ENCODE results near the gene CHST15. TPM values are rescaled to one million over a fixed set of nuclear protein-coding genes. Genes with fewer than 3 reads are reported as not detected.
"Not testable (repeated sequence)": the region's sequence is repeated elsewhere in the genome, so short reads cannot be mapped to it uniquely, and the experiment has no call there.

The CHST15 gene
- total RNA-seq, 2 donors from 2014 or later = 9.2 to 17.8 TPM

- ATAC-seq (no peak), DNase-seq (no peak)
- intact Hi-C loops (cut with DNase I) = no loop called here
Measured at GRCh38 chr10:124104011-124104627, 10.7 kb upstream of the CHST15 start.

DNA sequence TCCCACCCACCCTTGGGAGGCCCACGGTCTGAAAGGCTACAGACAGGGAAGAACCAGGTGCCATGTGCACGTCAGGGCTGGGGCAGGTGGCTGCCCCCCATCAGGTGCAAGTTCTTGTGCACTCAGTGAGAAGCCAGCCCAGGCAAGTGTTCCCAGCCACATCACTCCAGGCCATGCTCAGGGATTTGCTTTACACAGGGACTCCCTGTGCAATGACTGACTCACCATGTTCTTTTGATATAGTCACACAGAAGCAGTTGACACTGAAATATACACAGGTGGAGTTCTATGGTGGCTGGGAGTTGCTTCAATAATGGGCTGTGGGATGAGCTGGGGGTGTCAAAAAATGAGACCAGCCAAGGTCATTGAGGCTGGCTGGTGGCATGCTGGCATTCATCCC, 8.0 kb upstream of the CHST15 start:
- ATAC-seq (no peak), DNase-seq (no peak)
- intact Hi-C loops (cut with DNase I) = no loop called here

- ATAC-seq; DNase-seq; intact Hi-C loops (cut with DNase I): not testable (repeated sequence)
Measured at GRCh38 chr10:124100651-124101050, 7.3 kb upstream of the CHST15 start.

GRCh38 chr10:124100124-124100523, 6.7 kb upstream of the CHST15 start:
- DNase-seq (no peak), ATAC-seq (no peak)
- intact Hi-C loops (cut with DNase I) = no loop called here

DNA sequence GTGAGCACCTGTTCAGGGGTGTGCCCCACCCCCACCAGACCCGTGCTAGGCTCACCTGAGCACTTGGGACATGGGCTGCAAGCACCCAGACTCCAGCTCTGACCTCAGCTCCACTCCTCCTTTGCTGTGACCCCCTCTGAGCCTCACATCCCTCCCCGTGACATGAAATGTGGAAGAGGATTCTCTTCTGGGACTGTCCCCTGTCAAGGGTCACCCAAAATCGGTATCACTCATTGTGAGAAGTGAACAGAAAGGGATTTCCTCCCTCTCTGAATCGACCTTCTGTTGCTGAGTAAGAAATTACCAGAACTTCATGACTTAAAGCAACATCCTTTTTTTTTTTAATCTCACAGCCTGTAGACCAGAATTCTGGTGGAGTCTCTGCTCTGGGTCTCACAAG, 6.2 kb upstream of the CHST15 start:
- ATAC-seq (no peak), DNase-seq (no peak)
- intact Hi-C loops (cut with DNase I) = no loop called here

DNA sequence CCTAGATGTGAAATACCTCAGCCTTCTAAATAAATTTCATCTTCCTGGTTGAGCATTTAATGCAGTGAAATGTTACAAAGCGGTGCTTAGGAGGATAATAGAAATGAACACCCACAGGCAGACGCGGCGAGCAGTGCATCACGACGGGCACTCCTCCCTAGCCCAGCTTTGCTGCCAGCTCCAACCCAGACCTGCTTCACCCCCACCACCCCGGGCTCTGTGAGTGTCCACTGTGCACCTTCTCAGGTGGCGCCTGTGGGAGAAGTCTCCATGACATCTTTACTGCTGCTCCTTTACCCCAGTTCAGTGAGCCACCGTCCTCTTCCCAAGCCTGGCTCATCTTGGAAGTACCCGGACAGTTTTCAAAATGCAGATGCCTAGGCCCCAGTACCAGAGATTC, 5.2 kb upstream of the CHST15 start:
- DNase-seq = no peak
- intact Hi-C loops (cut with DNase I) = no loop called here
- no peak for ATAC-seq

GRCh38 chr10:124097883-124098282, 4.5 kb upstream of the CHST15 start:
- intact Hi-C loops (cut with DNase I) = no loop called here
- DNase-seq (no peak), ATAC-seq (no peak)

DNA sequence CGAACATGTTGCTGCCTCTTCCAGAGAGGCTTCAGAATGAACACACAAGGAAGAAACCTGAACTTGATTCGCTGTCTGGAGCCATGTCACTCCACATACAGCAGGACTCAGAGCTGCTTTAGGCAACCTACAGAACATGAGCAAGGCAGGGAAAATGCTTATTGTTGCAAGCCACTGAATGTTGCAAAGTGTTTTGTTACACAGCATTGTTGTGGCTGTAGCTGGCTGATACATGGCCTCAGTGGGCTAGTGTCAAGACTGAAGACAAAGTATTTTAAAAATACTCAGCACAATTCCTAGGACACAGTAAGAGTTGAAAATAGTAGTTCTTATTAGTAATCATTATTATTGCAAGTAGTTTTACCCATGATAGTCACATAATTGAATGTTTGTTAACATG, 3.1 kb upstream of the CHST15 start:
- DNase-seq = no peak
- intact Hi-C loops (cut with DNase I) = no loop called here
- ATAC-seq = no peak

DNA sequence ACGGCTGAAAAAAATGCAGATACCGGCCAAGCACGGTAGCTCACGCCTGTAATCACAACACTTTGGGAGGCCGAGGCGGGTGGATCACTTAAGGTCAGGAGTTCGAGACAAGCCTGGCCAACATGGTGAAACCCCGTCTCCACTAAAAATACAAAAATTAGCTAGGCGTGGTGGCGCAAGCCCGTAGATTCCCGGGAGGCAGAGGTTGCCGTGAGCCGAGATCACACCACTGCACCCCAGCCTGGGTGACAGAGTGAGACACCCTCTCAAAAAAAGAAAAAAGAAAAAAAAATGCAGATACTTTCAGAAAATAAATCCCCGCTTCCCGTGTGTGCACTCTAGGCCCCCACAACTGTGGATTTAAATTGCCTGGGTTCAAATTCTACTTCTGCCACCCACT, 2.4 kb upstream of the CHST15 start:
- intact Hi-C loops (cut with DNase I); ATAC-seq; DNase-seq: not testable (repeated sequence)

DNA sequence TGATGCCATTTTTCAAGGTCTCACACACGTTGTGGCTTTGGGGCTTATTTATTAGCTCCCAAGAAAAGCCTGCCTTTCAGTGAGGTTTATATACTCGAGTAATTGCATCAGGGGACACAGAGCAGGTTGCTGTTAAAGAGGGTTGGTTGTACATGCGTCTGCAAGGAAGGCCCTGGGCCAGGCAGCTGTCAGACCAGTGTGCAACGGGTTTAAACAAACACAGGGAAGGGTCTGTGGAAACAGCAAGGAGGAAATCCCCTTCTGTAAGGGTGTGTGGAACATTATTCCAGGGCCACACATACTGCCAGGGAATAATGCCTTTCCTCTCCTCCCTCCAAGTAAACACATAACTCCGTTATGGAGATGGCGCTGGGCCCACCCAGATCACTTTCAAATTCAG, 1.7 kb upstream of the CHST15 start:
- intact Hi-C loops (cut with DNase I) = no loop called here

DNA sequence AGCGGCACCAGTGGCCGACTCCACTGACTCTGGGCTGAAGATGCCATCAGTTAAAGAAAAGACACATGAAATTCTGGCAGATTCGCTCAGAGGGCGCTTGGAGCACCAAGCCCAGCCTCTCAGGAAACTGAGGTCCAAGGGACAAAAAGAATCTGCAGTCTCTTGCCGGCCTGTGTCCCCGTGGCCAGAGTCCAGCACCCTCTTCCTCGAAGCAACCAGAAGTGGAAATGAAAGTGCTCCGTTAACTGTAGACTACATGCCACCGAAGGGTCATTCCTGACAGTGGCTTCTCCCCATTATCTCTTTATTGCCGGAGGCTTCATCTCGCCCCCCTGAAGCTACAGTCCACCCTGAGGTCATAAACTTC, 1.0 kb upstream of the CHST15 start:
- intact Hi-C loops (cut with DNase I) = no loop called here
- no peak for DNase-seq
- no peak for ATAC-seq

More for the DNA sequence above, 1.7 kb upstream of the CHST15 start:
- DNase-seq = no peak
- no peak for ATAC-seq

DNA sequence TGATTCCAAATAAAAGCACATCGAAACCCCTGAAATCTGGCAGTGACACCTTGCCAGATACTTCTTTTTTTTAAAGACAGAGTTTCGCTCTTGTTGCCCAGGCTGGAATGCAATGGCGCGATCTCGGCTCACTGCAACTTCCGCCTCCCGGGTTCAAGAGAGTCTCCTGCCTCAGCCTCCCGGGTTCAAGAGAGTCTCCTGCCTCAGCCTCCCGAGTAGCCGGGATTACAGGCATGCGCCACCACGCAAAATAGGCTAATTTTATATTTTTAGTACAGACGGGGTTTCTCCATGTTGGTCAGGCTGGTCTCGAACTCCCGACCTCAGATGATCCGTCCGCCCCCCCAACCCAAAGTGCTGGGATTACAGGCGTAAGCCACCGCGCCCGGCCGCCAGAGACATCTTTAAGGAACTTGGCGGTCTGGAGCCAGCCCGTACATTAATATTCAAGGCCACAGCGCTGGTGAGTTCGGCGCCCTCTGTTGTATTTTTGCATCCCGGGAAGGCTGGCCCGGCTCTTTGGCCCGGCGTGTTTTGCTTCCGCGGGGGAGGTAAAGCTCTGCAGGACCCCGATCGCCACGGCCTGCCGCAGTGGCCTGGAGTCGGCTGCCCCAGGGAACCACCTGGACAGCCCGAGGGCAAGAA, 498 bp upstream of the CHST15 start:
- intact Hi-C loops (cut with DNase I) = not testable (repeated sequence)
- ATAC-seq (peak in 1 of 2 donors; percentile 5), DNase-seq (peak; percentile 70)

DNA sequence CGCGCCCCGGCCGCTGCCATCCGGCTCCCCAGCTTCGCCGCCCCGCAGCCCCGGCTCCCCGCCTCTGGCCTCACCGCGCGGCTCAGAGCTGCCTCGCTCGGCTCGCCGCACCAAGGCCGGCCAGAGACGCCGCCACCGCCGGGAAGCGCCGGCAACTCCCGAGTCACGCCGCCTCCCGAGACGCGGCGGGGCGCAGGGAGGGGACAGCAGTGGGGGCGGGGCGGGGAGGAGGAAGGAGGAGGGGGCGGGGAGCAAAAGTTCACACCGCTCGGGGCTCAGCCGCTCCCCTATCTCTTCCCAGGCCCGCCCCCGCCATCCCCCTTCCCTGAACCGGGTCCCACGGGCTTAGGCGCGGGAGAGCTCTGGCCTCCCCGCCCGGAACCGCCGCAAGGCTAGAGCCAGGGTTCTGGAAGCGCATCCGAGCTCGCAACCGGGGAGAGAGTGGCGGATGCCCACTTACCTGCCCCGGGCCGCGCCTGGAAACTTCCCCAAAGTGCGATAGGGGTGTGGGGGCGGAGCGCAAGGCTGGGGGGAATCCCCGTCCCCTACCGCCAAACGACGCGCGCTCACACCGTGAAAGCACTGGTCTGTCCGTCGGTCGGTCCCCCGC, 1.0 kb downstream of the CHST15 start:
- DNase-seq (peak; percentile 79), ATAC-seq (peak; percentile 58 to 65)
- intact Hi-C loops (cut with DNase I) = no loop called here

DNA sequence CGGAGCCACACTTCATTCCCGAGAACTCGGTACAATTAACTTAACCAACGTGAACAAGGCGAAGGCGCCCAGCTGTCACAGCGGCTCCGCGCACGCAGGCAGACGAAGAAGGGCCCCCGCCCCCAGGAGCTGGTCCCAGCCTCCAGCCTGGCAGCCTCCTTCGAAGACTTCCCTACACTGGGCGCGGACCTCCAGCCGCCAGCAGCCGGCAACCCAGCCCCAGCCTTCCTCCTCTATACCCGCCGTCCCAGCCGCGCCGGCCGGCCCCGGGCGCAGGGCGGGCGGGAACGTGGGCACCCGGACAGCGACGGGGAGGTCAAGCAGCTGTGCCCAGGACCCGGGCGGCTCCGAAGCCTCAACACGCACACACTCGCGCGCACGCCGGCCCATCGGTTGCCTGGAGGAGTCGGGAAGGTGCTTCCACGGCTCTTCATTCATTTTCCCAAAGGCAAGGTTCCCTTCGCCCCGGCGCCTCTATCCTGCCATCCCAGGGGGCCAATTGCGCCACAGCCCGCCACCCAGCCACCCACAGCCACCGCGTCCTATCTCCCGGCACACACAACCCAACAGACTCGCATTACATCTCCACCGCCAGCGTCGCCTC, 1.6 kb downstream of the CHST15 start:
- DNase-seq (peak; percentile 69), ATAC-seq (peak; percentile 32 to 59)
- intact Hi-C loops (cut with DNase I) = no loop called here

- DNase-seq (no peak), ATAC-seq (no peak)
- intact Hi-C loops (cut with DNase I) = no loop called here
Measured at GRCh38 chr10:124090601-124091209, 2.7 kb downstream of the CHST15 start.

- intact Hi-C loops (cut with DNase I) = no loop called here
- ATAC-seq (no peak), DNase-seq (no peak)
Measured at GRCh38 chr10:124089859-124090258, 3.5 kb downstream of the CHST15 start.

DNA sequence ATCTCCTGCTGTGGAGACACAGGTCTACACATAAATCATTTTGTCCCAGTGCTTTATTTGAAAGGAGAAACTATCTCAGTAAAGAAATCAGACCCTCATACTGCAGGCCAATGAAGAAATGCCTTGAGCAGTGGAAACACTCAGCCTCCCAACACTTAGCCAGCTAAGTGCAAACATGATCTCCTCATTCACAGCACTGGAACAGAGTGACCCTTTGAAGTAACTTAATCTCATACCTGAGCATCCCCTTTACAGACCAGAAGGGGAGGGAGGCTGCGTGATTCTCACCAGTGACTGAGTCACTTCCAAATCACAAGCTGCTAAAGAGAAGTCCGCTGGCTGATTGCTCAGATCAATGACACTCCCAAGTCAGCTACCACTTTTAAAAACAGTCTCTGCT, 4.5 kb downstream of the CHST15 start:
- no peak for ATAC-seq
- intact Hi-C loops (cut with DNase I) = no loop called here
- DNase-seq = no peak

GRCh38 chr10:124087672-124088634, 5.4 kb downstream of the CHST15 start:
- intact Hi-C loops (cut with DNase I) = no loop called here
- no peak for ATAC-seq
- DNase-seq = no peak

All from left cardiac atrium (tissue), 4 donors.